IMR-90 (cell line): ENCODE data around the gene AGAP1. TPM values are rescaled to one million over a fixed set of nuclear protein-coding genes. Genes with fewer than 3 reads are reported as not detected.

Experiments
- ATAC-seq: fragments of 200-7000 bp; cut with Tn5 transposase; 2 replicates; pipeline ENCODE4 v1.9.1; 2020; ENCODE audit warnings: low read depth, mild to moderate bottlenecking, moderate library complexity
- BruUV-seq: library from RNA; stranded (reverse); fragments of 400-500 nt; replicated peaks from 2 replicates; lab custom pipeline; 2021; lab: Mats Ljungman, UMichigan
- CTCF ChIA-PET: fragments of 300-600 bp; formaldehyde crosslinking; extraction: SDS; loops from one replicate; lab custom pipeline; 2021; ENCODE audit warnings: antibody characterized with exemption; lab: Yijun Ruan, JAX
- POLR2A ChIA-PET: fragments of 300-600 bp; sonication (Branson Sonifier 250); formaldehyde crosslinking; loops from one replicate; lab custom pipeline; 2022; ENCODE audit warnings: antibody characterized with exemption; ENCODE audit not compliant: unreplicated experiment; lab: Charles Lee
- DNase-seq: peaks from one replicate; pipeline ENCODE4 v3.0.0; 2013
- H2AFZ ChIP-seq: replicated peaks from 2 replicates; pipeline ENCODE3; 2013; ENCODE audit warnings: low read length, mild to moderate bottlenecking; ENCODE audit not compliant: poor library complexity
- H2AK5ac ChIP-seq: 2 replicates; pipeline ENCODE4 v1.6.1; 2013; ENCODE audit warnings: low read depth, low read length, inconsistent platforms
- H2AK9ac ChIP-seq: replicated peaks from 2 replicates; pipeline ENCODE3; 2013; ENCODE audit warnings: mild to moderate bottlenecking, low read depth, low read length, moderate library complexity; ENCODE audit not compliant: poor library complexity
- H2BK120ac ChIP-seq: 2 replicates; pipeline ENCODE4 v1.6.1; 2013; ENCODE audit warnings: low read depth, low read length, inconsistent platforms
- H2BK15ac ChIP-seq: 3 replicates; pipeline ENCODE4 v1.6.1; 2013; ENCODE audit warnings: low read depth, low read length, inconsistent platforms
- H2BK20ac ChIP-seq: 2 replicates; pipeline ENCODE4 v1.6.1; 2013; ENCODE audit warnings: low read depth, mild to moderate bottlenecking, inconsistent platforms, low read length, moderate library complexity
- H2BK5ac ChIP-seq: 2 replicates; pipeline ENCODE4 v1.6.1; 2013; ENCODE audit warnings: mild to moderate bottlenecking, low read depth, low read length, inconsistent platforms; ENCODE audit not compliant: poor library complexity, severe bottlenecking
- H3K14ac ChIP-seq: replicated peaks from 2 replicates; pipeline ENCODE4 v1.6.1; 2013; ENCODE audit warnings: low read depth, low read length, inconsistent platforms
- H3K18ac ChIP-seq: 2 replicates; pipeline ENCODE4 v1.6.1; 2013; ENCODE audit warnings: low read depth, low read length, control low read depth
- H3K23ac ChIP-seq: 2 replicates; pipeline ENCODE4 v1.6.1; 2013; ENCODE audit warnings: low read depth, low read length, inconsistent platforms
- H3K27ac ChIP-seq: 2 replicates; pipeline ENCODE4 v1.5.1; 2013; ENCODE audit warnings: mild to moderate bottlenecking, control low read depth, low read length; ENCODE audit not compliant: insufficient read depth
- H3K27me3 ChIP-seq: 2 replicates; pipeline ENCODE4 v1.6.1; 2013; ENCODE audit warnings: low read length; ENCODE audit not compliant: control insufficient read depth, insufficient read depth
- H3K36me3 ChIP-seq: 2 replicates; pipeline ENCODE4 v1.6.1; 2013; ENCODE audit warnings: low read length, mixed read lengths; ENCODE audit not compliant: control insufficient read depth, insufficient read depth
- H3K4ac ChIP-seq: 2 replicates; pipeline ENCODE4 v1.6.1; 2013; ENCODE audit warnings: low read depth, low read length, inconsistent platforms
- H3K4me1 ChIP-seq: 2 replicates; pipeline ENCODE4 v1.6.1; 2013; ENCODE audit warnings: low read length, mixed read lengths; ENCODE audit not compliant: control insufficient read depth, insufficient read depth
- H3K4me2 ChIP-seq: 2 replicates; pipeline ENCODE4 v1.6.1; 2013; ENCODE audit warnings: low read depth, mild to moderate bottlenecking, control low read depth, low read length, moderate library complexity
- H3K4me3 ChIP-seq: 2 replicates; pipeline ENCODE4 v1.5.1; 2013; ENCODE audit warnings: low read depth, mild to moderate bottlenecking, control low read depth, low read length, moderate library complexity; ENCODE audit not compliant: insufficient read depth
- H3K56ac ChIP-seq: 2 replicates; pipeline ENCODE4 v1.6.1; 2013; ENCODE audit warnings: low read length, inconsistent platforms; ENCODE audit not compliant: insufficient read depth; ENCODE audit errors: extremely low read depth
- H3K79me1 ChIP-seq, 2 experiments: 2 replicates each; pipeline ENCODE4 v1.6.1; 2013; ENCODE audit warnings: low read length in 2 of 2, inconsistent platforms in 1 of 2, low read depth in 1 of 2
- H3K9ac ChIP-seq: 2 replicates; pipeline ENCODE4 v1.6.1; 2013; ENCODE audit warnings: low read depth, low read length, control low read depth
- H3K9me1 ChIP-seq: 2 replicates; pipeline ENCODE4 v1.6.1; 2013; ENCODE audit warnings: low read length, inconsistent platforms; ENCODE audit not compliant: insufficient read depth
- H3K9me3 ChIP-seq: 2 replicates; pipeline ENCODE4 v1.6.1; 2013; ENCODE audit warnings: low read length; ENCODE audit not compliant: control insufficient read depth, insufficient read depth
- H4K20me1 ChIP-seq: 2 replicates; pipeline ENCODE4 v1.6.1; 2013; ENCODE audit warnings: low read length, inconsistent platforms; ENCODE audit not compliant: insufficient read depth
- H4K5ac ChIP-seq: 2 replicates; pipeline ENCODE4 v1.6.1; 2013; ENCODE audit warnings: mild to moderate bottlenecking, low read depth, low read length, control low read depth
- H4K8ac ChIP-seq, 2 experiments: 2 replicates each; pipeline ENCODE4 v1.6.1; 2013; ENCODE audit warnings: low read depth in 2 of 2, low read length in 2 of 2, control low read depth in 1 of 2, inconsistent platforms in 1 of 2
- H4K91ac ChIP-seq: 2 replicates; pipeline ENCODE4 v1.6.1; 2013; ENCODE audit warnings: low read depth, low read length, inconsistent platforms; ENCODE audit not compliant: insufficient read depth
- BHLHE40 ChIP-seq: fragments of 150-350 bp; IDR thresholded peaks from 2 replicates; pipeline ENCODE4 v1.6.1; 2016; ENCODE audit warnings: mild to moderate bottlenecking, low read depth, low read length
- CEBPB ChIP-seq: IDR thresholded peaks from 2 replicates; pipeline ENCODE4 v1.6.1; 2012; ENCODE audit warnings: low read depth, low read length, improper control_type of control experiment
- CHD1 ChIP-seq: IDR thresholded peaks from 2 replicates; pipeline ENCODE4 v1.6.1; 2012; ENCODE audit warnings: low read depth, low read length, improper control_type of control experiment
- MAFK ChIP-seq: IDR thresholded peaks from 2 replicates; pipeline ENCODE4 v1.6.1; 2012; ENCODE audit warnings: low read depth, low read length, improper control_type of control experiment
- MXI1 ChIP-seq: IDR thresholded peaks from 2 replicates; pipeline ENCODE4 v1.6.1; 2012; ENCODE audit warnings: low read depth, mild to moderate bottlenecking, low read length, moderate library complexity, borderline replicate concordance
- NFE2L2 ChIP-seq: fragments of 150-350 bp; IDR thresholded peaks from 2 replicates; pipeline ENCODE4 v1.6.1; 2016; ENCODE audit warnings: low read depth, mild to moderate bottlenecking, low read length
- POLR2A ChIP-seq: IDR thresholded peaks from 2 replicates; pipeline ENCODE4 v1.6.1; 2012; ENCODE audit warnings: mild to moderate bottlenecking, low read depth, low read length
- RAD21 ChIP-seq: IDR thresholded peaks from 2 replicates; pipeline ENCODE4 v1.6.1; 2012; ENCODE audit warnings: low read length, improper control_type of control experiment
- RFX5 ChIP-seq: IDR thresholded peaks from 2 replicates; pipeline ENCODE4 v1.8.0; 2012; ENCODE audit warnings: low read depth, mild to moderate bottlenecking, low read length, moderate library complexity
- WGBS, 2 experiments: methylation state at CpG; one replicate each; pipeline versions ENCODE4 v1.1.5 to v1.1.7; 2013; ENCODE audit warnings: missing lambda C conversion rate in 2 of 2; ENCODE audit not compliant: insufficient read length in 1 of 2; ENCODE audit errors: extremely low coverage in 2 of 2; 5-methylcytosine and 5-hydroxymethylcytosine counted together
- dilution Hi-C: fragments of 300-500 bp; cut with HindIII; formaldehyde crosslinking; loops from one replicate; pipeline ENCODE4 v1.14.3; 2018; ENCODE audit warnings: low sequenced_read_pairs; ENCODE audit not compliant: unreplicated experiment
- in situ Hi-C: fragments of 300-500 bp; cut with MboI; formaldehyde crosslinking; loops from 3 replicates; pipeline ENCODE4 v1.14.3; 2019; ENCODE audit warnings: low sequenced_read_pairs, inconsistent platforms, mixed read lengths
- intact Hi-C: fragments of 100-400 bp; cut with micrococcal nuclease; formaldehyde crosslinking; loops from 2 replicates; pipeline ENCODE4 v1.10.0; 2022
- polyA plus RNA-seq, 3 experiments: library from polyadenylated mRNA; depleted of rRNA; stranded (reverse); fragments of >200 nt; gene quantifications; 2 replicates each; pipeline ENCODE4 v1.2.3, GENCODE V29; 2012; ENCODE audit warnings: low replicate concordance in 1 of 3
- total RNA-seq: library from RNA; depleted of rRNA; stranded (reverse); fragments of >200 nt; gene quantifications from 2 replicates; pipeline ENCODE4 v1.2.3, GENCODE V29; 2012
- TF ChIP-seq, protein P1 (sequence below): conservative IDR thresholded peaks from 2 replicates; pipeline ENCODE4 v1.5.1; 2012; ENCODE audit warnings: mild to moderate bottlenecking, low read depth, low read length, improper control_type of control experiment

AGAP1 gene
- total and polyA plus RNA-seq, 2 of the 4 experiments (the other 2 are of a cell fraction), result 15.1 to 16.4 TPM

DNA sequence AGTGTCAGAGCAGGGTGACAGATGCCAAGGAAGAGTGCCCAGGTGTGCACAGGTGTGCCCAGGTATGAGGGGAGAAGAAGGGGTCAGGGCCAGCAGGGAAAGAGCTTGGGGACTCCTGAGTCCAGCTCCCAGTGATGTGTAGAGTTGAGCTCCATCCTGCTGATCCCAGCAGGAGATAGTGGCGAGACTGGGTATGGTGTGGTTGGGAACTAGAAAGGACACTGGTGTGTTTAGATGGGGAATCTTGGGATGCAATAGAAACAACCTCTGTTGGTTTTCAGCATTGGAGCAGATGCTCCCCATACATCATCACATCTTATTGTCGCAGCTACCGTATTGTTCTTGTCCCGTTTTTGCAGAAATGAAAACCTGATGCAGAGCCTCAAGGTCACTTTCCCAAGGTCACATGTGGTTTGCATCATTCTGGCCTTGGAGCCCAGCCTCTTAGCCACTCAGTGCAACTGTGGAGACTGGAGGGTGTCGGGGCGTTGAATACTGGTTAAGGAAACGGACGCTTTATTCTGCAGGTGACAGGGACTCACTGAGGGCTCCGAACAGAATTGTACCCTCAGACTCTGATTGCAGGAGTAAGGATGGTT lies 166.7 kb downstream of the AGAP1 start:
- no peaks in the 10 kb centered on the region; the same call in 1 of the 2 replicates for H3K27me3 ChIP-seq
- intact Hi-C loops (loop anchor here (1.0 to 2.0 kb wide), 2 partner anchors 20 to 42 kb away; no protein-coding TSS in a partner anchor), in situ Hi-C loops (no loop called here), dilution Hi-C loops (no loop called here)
- H3K4me2 ChIP-seq, result peak overlapping the region; percentile 9; the same call in 1 of the 2 replicates
- peak overlapping the region; percentile 80; the same call in 1 of the 2 replicates for H3K14ac ChIP-seq
- H3K18ac ChIP-seq, result 0 out of 2 replicates have a peak overlapping the region, but pooled peaks have one; percentile 4
- no peak overlapping the region for H3K23ac ChIP-seq
- peak overlapping the region; percentile 67 for H3K4ac ChIP-seq
- H3K9me3 ChIP-seq, result no peaks in the 10 kb centered on the region
- no peak overlapping the region for H3K4me3 ChIP-seq
- H3K27ac ChIP-seq, result no peak overlapping the region
- no peak for DNase-seq
- no peak overlapping the region for H2BK15ac ChIP-seq
- H2BK120ac ChIP-seq, result peak overlapping the region; percentile 67
- H4K20me1 ChIP-seq, result peaks cover 79% of the 10 kb centered on the region
- peaks cover 28% of the 10 kb centered on the region for H3K4me1 ChIP-seq
- H3K56ac ChIP-seq, result no peak overlapping the region
- TF ChIP-seq POLR2A (no peak), MAFK (no peak), RFX5 (no peak), CEBPB (no peak), BHLHE40 (no peak), MXI1 (no peak), CHD1 (no peak), NFE2L2 (no peak), RAD21 (no peak)
- TF ChIP-seq, protein P1, sequence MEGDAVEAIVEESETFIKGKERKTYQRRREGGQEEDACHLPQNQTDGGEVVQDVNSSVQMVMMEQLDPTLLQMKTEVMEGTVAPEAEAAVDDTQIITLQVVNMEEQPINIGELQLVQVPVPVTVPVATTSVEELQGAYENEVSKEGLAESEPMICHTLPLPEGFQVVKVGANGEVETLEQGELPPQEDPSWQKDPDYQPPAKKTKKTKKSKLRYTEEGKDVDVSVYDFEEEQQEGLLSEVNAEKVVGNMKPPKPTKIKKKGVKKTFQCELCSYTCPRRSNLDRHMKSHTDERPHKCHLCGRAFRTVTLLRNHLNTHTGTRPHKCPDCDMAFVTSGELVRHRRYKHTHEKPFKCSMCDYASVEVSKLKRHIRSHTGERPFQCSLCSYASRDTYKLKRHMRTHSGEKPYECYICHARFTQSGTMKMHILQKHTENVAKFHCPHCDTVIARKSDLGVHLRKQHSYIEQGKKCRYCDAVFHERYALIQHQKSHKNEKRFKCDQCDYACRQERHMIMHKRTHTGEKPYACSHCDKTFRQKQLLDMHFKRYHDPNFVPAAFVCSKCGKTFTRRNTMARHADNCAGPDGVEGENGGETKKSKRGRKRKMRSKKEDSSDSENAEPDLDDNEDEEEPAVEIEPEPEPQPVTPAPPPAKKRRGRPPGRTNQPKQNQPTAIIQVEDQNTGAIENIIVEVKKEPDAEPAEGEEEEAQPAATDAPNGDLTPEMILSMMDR, result no peak
- BruUV-seq, result no TSS peak
- no peak for ATAC-seq
- ChIA-PET CTCF (no interaction called here), POLR2A (no interaction called here)
- H3K36me3 ChIP-seq, result no peaks in the 10 kb centered on the region
- no peak overlapping the region for H2AFZ ChIP-seq
- peaks cover 16% of the 10 kb centered on the region for H3K9me1 ChIP-seq
- 60% methylated on average over 1 of the region's 9 CpGs; no CpG with 5 or more reads in 1 of the 2 experiments for WGBS, 2 experiments
- H3K9ac ChIP-seq, result no peak overlapping the region
- H2AK9ac ChIP-seq, result no peak overlapping the region
- no peak overlapping the region for H2BK5ac ChIP-seq
- no peak overlapping the region for H4K5ac ChIP-seq
- H3K79me1 ChIP-seq, result peaks cover 39 to 66% of the 10 kb centered on the region in 2 experiments
- peak overlapping the region; percentile 65; the same call in 1 of the 2 replicates for H2AK5ac ChIP-seq
- H4K91ac ChIP-seq, result no peak overlapping the region; the same call in 1 of the 2 replicates
- no peak overlapping the region for H4K8ac ChIP-seq
- peak overlapping the region; percentile 41 for H2BK20ac ChIP-seq
